Kidney (tissue), 14 donors: Measurements from ENCODE around the gene ARHGEF18. TPM values are rescaled to one million over a fixed set of nuclear protein-coding genes. Genes with fewer than 3 reads are reported as not detected.

Experiments
- DNase-seq, 5 donors: peaks; one replicate each; pipeline ENCODE4 v3.0.0-alpha.2; 2013 to 2020
- FAIRE-seq: peaks from 2 replicates; lab custom pipeline; 2012; peaks lifted over from hg19 to GRCh38; lab: Jason Lieb, UNC
- H3K27ac ChIP-seq, 2 donors: one replicate each; pipeline ENCODE4 v1.7.0; 2013; ENCODE audit warnings: low read depth in 2 of 2, low read length in 2 of 2, inconsistent platforms in 1 of 2
- H3K27me3 ChIP-seq: one replicate; pipeline ENCODE4 v1.7.1; 2013; ENCODE audit warnings: low read length, inconsistent platforms; ENCODE audit not compliant: control insufficient read depth, insufficient read depth
- H3K36me3 ChIP-seq, 3 donors: one replicate each; pipeline versions ENCODE4 v1.7.0 to v1.7.1; 2013; ENCODE audit warnings: low read length in 3 of 3, control low read depth in 1 of 3, inconsistent platforms in 1 of 3; ENCODE audit not compliant: insufficient read depth in 3 of 3, control insufficient read depth in 2 of 3
- H3K4me1 ChIP-seq, 3 donors: one replicate each; pipeline versions ENCODE4 v1.7.0 to v1.7.1; 2013; ENCODE audit warnings: low read length in 3 of 3, inconsistent platforms in 1 of 3, low read depth in 1 of 3; ENCODE audit not compliant: control insufficient read depth in 2 of 3, insufficient read depth in 2 of 3
- H3K4me3 ChIP-seq, 3 donors: one replicate each; pipeline versions ENCODE4 v1.7.0 to v1.8.1; 2013; ENCODE audit warnings: low read length in 3 of 3, control low read depth in 1 of 3, inconsistent platforms in 1 of 3
- H3K9ac ChIP-seq, 3 donors: one replicate each; pipeline versions ENCODE4 v1.7.0 to v1.7.1; 2013; ENCODE audit warnings: low read length in 3 of 3, control low read depth in 1 of 3, inconsistent platforms in 1 of 3
- H3K9me3 ChIP-seq, 3 donors: one replicate each; pipeline versions ENCODE4 v1.7.0 to v1.7.1; 2013; ENCODE audit warnings: low read length in 3 of 3, control low read depth in 1 of 3, inconsistent platforms in 1 of 3; ENCODE audit not compliant: control insufficient read depth in 2 of 3, insufficient read depth in 1 of 3
- intact Hi-C: fragments of 100-400 bp; cut with DNase I; formaldehyde crosslinking; loops from one replicate; pipeline ENCODE4 v1.11.1; 2022
- polyA plus RNA-seq: library from polyadenylated mRNA; stranded (reverse); fragments of 350-450 nt; fragmentation: Illumina TruSeq; extraction: RNeasy Lipid Tissue Mini Kit (QIAGEN cat#74804); gene quantifications from one replicate; pipeline ENCODE4 v1.2.3, GENCODE V29; 2014; ENCODE audit warnings: low read depth, low replicate concordance; ENCODE audit not compliant: insufficient read depth
- total RNA-seq: library from RNA; stranded (reverse); fragmentation: NEBNext Ultra II Directional; extraction: Animal tissue kit (Norgen Biotek cat#: 25700); gene quantifications from one replicate; pipeline ENCODE4 v1.2.1, GENCODE V29; 2021
- TF ChIP-seq, protein P1 (sequence below): IDR thresholded peaks from 3 replicates; pipeline ENCODE4 v1.5.1; 2012; ENCODE audit warnings: mild to moderate bottlenecking, moderate library complexity, borderline replicate concordance; ENCODE audit not compliant: insufficient read depth; ENCODE audit errors: extremely low read depth
- donor health status: control.
- donor health status: control.
- donor health status: control.
- donor health status: control.
- donor health status: control.
- donor health status: DM: yes; HTN: yes; CAD: no.
- donor health status: Normal renal cell carcinoma (clear cell type).

ARHGEF18 gene
- total and polyA plus RNA-seq, 2 donors from 2014 or later, result 18.5 to 42.6 TPM

DNA sequence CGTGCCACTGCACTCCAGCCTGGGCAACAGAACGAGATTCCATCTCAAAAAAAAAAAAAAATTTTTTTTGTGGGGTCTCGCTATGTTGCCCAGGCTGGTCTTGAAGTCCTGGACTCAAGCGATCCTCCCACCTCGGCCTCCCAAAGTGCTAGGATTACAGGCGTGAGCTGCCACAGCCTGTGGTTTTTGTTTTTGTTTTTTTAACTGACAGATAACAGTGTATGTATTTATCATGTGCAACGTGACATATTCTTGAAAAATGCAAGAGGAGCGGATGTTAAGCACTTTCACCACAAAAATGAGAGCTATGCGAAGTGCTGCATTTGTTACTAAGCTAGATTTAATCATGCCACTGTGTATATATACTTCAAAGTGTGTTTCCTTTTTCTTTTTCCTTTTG is 49.0 kb downstream of the ARHGEF18 start:
- intact Hi-C loops, result no loop called here
- Histone ChIP-seq H3K4me3 (no peak overlapping the region), H3K27ac (no peak overlapping the region), H3K9ac (no peak overlapping the region), H3K4me1 (peaks cover 2 to 12% (median 7%) of the 10 kb centered on the region in 3 donors), H3K9me3 (no peaks in the 10 kb centered on the region), H3K27me3 (no peaks in the 10 kb centered on the region), H3K36me3 (peaks cover 0 to 6% (median 0%) of the 10 kb centered on the region in 3 donors)
- TF ChIP-seq, protein P1, sequence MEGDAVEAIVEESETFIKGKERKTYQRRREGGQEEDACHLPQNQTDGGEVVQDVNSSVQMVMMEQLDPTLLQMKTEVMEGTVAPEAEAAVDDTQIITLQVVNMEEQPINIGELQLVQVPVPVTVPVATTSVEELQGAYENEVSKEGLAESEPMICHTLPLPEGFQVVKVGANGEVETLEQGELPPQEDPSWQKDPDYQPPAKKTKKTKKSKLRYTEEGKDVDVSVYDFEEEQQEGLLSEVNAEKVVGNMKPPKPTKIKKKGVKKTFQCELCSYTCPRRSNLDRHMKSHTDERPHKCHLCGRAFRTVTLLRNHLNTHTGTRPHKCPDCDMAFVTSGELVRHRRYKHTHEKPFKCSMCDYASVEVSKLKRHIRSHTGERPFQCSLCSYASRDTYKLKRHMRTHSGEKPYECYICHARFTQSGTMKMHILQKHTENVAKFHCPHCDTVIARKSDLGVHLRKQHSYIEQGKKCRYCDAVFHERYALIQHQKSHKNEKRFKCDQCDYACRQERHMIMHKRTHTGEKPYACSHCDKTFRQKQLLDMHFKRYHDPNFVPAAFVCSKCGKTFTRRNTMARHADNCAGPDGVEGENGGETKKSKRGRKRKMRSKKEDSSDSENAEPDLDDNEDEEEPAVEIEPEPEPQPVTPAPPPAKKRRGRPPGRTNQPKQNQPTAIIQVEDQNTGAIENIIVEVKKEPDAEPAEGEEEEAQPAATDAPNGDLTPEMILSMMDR, result no peak
- no peak for DNase-seq
- no peak for FAIRE-seq

Other genes starting within 250 kb of the ARHGEF18 start
- 50.4 TPM for gene INSR, start 54.5 kb upstream of the ARHGEF18 start, total RNA-seq
- gene INSR, start 54.5 kb upstream of the ARHGEF18 start, polyA plus RNA-seq, result 15.5 TPM
- gene PEX11G, start 140.1 kb downstream of the ARHGEF18 start, total RNA-seq, result 7.8 TPM
- 20.8 TPM for gene PEX11G, start 140.1 kb downstream of the ARHGEF18 start, polyA plus RNA-seq
- 39.1 TPM for gene ZNF358, start 167.2 kb downstream of the ARHGEF18 start, total RNA-seq
- 79.1 TPM for gene ZNF358, start 167.2 kb downstream of the ARHGEF18 start, polyA plus RNA-seq
- gene MCOLN1, start 173.7 kb downstream of the ARHGEF18 start, total RNA-seq, result 24.0 TPM
- gene MCOLN1, start 173.7 kb downstream of the ARHGEF18 start, polyA plus RNA-seq, result 25.7 TPM
- gene PNPLA6, start 186.8 kb downstream of the ARHGEF18 start, total RNA-seq, result 101 TPM
- gene PNPLA6, start 186.8 kb downstream of the ARHGEF18 start, polyA plus RNA-seq, result 80.9 TPM
- 18.5 TPM for gene CAMSAP3, start 246.9 kb downstream of the ARHGEF18 start, total RNA-seq
- 19.3 TPM for gene CAMSAP3, start 246.9 kb downstream of the ARHGEF18 start, polyA plus RNA-seq